ENCODE results near the gene KCND3.
A peak's percentile ranks its signal among the peaks of the same experiment; 100 is the strongest.

Gene KCND3

DNA sequence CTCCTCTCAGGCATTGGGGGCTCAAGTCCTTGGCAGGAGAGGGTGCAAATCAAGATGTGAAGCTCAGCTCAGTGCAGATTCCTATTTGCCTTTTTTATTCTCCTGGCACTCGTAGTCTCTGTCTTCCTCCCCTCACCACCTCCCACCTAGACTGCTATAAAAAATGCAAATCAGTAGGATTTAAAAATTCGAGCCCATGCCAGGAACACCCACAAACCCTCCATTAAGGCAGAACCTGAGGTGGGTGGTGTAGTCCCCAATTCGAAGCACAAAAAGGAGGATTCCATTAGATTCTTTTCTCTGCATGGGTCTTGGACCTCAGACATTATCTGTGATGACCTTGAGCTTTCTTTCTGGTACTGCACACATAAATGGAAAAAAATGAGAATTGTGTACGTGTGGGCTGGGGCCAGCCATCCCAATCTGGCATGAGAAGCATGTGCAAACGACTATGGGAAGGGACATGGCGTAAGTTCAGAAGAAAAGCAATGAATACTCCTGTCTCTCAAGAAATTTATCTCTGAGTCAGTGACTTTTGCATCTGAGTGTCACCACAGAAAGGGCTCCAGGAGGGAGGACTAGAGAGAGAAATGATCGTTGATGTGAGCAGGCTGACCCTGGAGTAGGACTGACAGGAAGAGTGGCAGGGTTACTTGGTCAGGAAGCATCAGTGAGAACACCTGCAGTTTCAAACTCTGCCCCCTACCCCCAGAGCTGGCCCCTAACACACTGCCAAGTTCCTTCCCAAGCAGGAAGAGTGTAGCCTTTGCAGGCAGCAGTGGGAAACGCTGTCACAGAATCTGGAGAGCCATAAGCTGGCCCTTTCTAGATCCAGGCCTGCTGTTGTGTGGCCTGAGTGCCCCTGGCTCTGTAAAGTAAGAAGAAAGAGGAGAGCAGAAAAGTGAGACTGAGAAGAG lies 252.0 kb downstream of the KCND3 start:
- no peak for DNase-seq

DNA sequence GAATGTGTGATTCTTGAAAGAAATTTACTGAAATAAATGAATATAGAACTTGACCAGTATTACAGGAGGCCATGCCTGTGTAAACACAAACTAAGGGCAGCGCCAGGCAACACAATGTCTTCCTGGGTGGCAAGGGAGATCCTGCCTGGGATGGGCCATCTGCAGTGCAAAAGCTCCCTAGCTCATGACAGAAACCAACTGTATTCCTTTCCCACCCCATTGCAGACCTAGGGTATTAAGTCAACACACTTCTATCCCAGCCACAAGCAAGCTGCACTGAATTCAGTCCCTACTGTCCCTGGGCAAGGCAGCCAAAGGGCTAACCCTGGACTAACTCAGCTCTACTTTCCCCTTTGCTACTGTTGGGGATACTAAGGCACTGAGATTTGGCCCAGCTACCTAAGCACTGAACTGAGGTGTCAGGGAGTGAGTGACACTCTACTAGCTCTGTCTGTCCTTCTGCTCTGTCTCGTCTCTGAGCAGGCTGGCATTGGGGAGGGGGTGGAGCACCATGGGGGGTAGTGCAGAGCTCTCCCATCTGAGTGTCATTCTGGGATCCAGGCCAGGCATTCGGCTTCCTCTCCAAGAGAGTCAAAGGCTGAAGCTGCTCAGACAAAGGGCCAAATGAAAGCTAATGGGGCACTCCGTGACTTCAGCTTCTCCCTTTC lies 252.8 kb downstream of the KCND3 start:
- DNase-seq: no peak

DNA sequence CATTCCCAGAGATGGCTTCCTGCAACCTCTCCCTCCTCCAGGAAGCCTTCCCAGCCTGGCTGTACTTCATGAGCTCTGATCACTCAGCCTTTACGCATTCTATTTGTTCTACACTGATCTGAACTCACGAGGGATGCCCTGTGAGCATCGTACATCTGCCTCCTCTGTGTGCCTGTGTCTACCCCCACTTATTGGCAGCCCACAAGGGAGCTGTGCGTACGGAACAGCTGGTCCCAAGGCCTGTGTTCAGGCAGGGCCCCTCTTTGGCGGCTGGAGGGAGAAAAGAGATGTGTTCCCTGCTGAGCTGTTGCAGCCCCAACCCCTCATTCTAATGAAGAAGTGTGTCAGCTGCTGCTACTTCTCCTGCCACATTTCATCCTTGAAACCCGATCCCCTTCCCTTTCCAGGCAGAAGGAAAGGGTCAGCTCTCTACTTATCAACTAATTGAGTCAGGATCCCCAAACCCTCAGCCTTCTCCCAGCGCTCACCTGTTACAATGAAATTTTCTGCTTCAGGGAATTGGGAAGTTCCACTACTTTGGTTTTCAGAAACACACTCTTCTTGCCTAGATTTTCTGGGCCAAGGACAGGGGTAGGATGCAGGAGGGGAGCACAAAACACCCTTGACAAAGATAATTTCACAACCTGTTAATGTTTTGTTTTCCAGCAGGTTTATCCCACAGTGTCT lies 253.5 kb downstream of the KCND3 start:
- no peak for DNase-seq

- DNase-seq: no peak
Measured at GRCh38 chr1:111735321-111735720, 254.1 kb downstream of the KCND3 start.

- DNase-seq: no peak
Measured at GRCh38 chr1:111734856-111735255, 254.6 kb downstream of the KCND3 start.

DNA sequence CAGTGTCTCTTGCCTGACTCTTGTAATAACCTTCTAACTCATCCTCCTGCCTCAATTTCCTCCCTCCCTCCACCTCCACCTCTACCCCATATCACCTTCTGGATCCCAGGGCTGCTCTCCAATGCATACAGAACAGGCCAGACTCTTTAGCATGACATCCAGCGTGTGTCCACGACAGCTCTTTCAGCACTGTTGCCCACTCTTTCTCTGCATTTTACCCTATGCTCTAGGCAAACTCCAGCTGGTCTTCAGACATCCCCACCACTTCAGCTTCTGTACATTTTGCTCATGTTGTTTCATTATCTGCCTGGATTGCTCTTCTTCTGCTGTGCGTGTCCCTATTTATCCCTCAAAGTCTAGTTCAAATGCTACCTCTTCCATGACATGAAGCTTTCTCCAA lies 255.0 kb downstream of the KCND3 start:
- DNase-seq: no peak

GRCh38 chr1:111733992-111734341 lies 255.5 kb downstream of the KCND3 start:
- DNase-seq: no peak

- peak; percentile 43 for DNase-seq
Measured at GRCh38 chr1:111733183-111733991, 256.1 kb downstream of the KCND3 start.

DNA sequence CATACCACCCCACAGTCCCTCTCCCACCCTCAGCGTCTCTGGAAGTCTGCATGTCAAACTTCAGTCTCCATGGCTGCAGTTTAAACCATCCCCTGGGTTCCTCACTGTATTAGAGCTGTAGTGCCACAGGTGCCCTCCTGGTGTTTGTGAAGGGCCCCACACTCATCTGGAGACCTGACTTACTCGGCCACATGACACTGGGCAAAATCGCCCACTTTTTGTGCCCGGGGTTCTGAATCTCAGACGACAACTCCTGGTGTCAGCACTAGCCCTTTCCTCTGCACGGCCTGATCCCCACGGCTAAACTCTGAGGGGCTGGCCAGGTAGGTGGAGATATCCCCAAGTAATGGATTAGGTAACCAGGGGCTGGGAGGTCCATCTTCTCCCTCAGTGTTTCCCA lies 256.8 kb downstream of the KCND3 start:
- DNase-seq: no peak

DNA sequence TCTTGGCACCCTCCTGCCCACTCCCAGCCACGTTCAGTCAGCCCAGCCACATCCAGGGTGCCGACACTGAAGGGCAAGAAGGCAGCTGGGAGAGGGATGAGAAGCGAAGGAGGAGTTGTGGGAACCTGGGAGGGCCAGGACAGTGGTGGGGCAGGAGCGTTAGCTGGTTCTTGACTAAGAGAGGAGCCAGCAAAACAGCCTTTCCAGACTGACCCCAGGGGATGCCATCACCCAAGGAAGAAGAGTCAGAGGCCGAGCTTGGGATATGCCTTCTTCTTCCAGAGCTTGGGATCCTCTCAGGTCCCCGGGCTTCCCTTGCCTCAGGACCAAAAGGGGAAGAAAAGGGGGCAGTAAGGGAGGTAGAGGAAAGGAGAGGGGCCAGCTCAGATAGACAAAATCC lies 257.5 kb downstream of the KCND3 start:
- no peak for DNase-seq

GRCh38 chr1:111730706-111731105 lies 258.8 kb downstream of the KCND3 start:
- DNase-seq: no peak

GRCh38 chr1:111729946-111730681 lies 259.4 kb downstream of the KCND3 start:
- DNase-seq: no peak

GRCh38 chr1:111729271-111729921 lies 260.1 kb downstream of the KCND3 start:
- DNase-seq: no peak

- DNase-seq: no peak
Measured at GRCh38 chr1:111727056-111727455, 262.4 kb downstream of the KCND3 start.

- DNase-seq: no peak
Measured at GRCh38 chr1:111725192-111725591, 264.3 kb downstream of the KCND3 start.

- no peak for DNase-seq
Measured at GRCh38 chr1:111723871-111724270, 265.6 kb downstream of the KCND3 start.

DNA sequence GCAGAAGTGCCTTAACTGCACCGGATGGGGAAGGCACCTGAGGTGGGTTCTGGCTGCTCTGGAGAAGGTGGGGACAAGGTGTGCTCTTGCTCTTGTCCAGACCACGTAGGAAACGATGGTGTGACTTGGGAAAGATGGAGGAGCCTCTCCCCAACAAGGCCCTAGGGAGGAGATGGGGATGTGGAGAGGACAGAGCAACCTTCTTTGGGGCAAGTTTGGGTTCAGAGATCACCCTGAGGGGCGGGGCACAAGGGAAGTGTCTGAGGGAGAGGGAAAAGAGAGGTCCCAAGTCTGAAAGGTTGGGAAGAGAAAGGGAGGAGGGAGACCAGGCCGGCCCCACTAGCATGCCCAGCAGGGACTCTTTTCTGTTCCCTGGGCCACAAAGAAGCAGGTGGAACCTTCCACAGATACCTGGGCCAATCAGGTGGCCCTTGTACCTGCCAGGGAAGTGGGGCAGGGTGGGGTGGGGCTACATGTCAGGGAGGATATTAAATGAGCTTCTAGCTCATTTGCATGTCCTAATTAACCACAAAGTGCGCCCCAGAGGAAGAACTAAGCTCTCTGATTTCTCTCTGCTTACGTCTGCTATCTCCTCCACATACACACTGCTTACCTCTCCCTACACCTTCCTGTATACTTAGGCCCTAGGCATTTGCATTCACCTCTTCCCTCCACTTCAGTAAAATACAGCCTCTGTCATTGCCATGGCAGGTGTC lies 266.2 kb downstream of the KCND3 start:
- DNase-seq: no peak

- no peak for DNase-seq
Measured at GRCh38 chr1:111720977-111721786, 268.3 kb downstream of the KCND3 start.
